VCaP (cell line): ENCODE measurements around the gene IPO5.
"Not testable (repeated sequence)": the region's sequence is repeated elsewhere in the genome, so short reads cannot be mapped to it uniquely, and the experiment has no call there.

ENCODE experiments used
- H3K27ac ChIP-seq: fragments of 450-650 bp; 2 replicates; pipeline ENCODE4 v1.5.1; 2017
- TF ChIP-seq, protein P1 (sequence below): fragments of 450-650 bp; conservative IDR thresholded peaks from 2 replicates; pipeline ENCODE4 v1.5.1; 2017; ENCODE audit warnings: mild to moderate bottlenecking, moderate library complexity

The IPO5 gene

DNA sequence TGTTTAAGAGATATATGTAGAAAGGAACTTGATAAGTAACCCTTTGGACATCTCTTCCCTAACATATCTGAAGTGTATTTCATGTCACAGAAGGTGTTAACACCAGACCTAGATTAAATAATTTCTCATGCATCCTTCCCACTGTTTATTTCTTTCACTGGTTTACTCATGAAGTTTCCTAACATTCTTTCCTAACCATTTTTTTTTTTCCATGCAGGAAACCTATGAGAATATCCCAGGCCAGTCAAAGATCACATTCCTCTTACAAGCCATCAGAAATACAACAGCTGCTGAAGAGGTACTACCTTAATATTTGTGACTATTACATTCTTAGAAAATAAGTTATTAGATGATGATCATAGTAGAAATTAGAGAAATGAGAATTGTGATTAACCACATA, 28.8 kb downstream of the IPO5 start:
- TF ChIP-seq, protein P1, sequence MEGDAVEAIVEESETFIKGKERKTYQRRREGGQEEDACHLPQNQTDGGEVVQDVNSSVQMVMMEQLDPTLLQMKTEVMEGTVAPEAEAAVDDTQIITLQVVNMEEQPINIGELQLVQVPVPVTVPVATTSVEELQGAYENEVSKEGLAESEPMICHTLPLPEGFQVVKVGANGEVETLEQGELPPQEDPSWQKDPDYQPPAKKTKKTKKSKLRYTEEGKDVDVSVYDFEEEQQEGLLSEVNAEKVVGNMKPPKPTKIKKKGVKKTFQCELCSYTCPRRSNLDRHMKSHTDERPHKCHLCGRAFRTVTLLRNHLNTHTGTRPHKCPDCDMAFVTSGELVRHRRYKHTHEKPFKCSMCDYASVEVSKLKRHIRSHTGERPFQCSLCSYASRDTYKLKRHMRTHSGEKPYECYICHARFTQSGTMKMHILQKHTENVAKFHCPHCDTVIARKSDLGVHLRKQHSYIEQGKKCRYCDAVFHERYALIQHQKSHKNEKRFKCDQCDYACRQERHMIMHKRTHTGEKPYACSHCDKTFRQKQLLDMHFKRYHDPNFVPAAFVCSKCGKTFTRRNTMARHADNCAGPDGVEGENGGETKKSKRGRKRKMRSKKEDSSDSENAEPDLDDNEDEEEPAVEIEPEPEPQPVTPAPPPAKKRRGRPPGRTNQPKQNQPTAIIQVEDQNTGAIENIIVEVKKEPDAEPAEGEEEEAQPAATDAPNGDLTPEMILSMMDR, result no peak
- no peak overlapping the region for H3K27ac ChIP-seq

- H3K27ac ChIP-seq, result no peak overlapping the region
- TF ChIP-seq, protein P1, result no peak
Observed at GRCh38 chr13:97986835-97987234, 33.4 kb downstream of the IPO5 start.

- no peak overlapping the region for H3K27ac ChIP-seq
- TF ChIP-seq, protein P1, result no peak
Observed at GRCh38 chr13:97999653-98000052, 46.2 kb downstream of the IPO5 start.

- H3K27ac ChIP-seq, result peak overlapping the region; percentile 49
- TF ChIP-seq, protein P1, result no peak
Observed at GRCh38 chr13:98004107-98004506, 50.6 kb downstream of the IPO5 start.

DNA sequence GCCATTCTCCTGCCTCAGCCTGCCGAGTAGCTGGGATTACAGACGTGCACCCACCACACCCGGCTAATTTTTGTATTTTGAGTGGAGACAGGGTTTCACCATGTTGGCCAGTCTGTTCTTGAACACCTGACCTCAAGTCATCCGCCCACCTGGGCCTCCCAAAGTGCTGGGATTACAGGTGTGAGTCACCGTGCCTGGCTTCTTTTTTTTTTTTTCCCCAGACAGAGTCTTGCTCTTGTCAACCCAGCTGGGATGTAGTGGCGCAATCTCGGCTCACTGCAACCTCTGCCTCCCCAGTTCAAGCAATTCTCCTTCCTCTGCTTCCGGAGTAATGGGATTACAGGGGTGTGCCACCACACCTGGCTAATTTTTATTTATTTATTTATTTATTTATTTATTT, 51.5 kb downstream of the IPO5 start:
- not testable (repeated sequence) for H3K27ac ChIP-seq

DNA sequence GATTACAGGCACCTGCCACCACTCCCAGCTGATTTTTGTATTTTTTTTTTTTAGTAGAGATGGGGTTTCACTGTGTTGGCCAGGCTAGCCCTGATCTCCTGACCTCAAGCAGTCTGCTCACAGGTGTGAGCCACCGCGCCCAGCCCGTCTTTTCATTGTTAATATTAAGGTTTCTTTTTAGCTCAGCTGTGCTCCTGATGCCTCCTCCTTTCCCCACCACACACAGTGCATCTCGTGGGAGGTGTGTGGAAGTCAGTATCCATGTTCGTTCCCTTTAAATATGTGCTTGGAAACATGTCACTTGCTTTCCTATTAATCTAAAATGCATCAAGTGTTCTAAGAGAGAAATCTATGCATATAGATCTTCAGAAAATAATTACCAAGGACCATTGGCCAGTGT, 53.5 kb downstream of the IPO5 start:
- TF ChIP-seq, protein P1, result no peak
- no peak overlapping the region for H3K27ac ChIP-seq

DNA sequence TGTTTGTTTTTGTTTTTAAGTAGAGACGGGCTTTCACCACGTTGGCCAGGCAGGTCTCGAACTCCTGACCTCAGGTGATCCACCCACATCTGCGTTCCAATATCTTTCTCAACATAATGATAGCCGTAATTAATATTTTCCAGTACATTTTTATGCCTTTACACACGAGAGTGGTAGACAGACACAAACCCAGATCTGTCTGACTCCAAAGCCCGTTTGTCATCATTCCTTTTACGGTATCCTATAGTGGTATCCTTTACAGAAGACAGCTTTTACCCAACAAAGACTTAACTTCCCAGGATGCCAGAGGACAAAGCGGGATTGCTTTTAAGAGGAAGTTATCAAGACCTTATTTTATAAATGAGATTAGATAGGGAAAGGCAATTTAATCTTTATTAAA, 59.8 kb downstream of the IPO5 start:
- H3K27ac ChIP-seq, result no peak overlapping the region
- TF ChIP-seq, protein P1, result no peak

DNA sequence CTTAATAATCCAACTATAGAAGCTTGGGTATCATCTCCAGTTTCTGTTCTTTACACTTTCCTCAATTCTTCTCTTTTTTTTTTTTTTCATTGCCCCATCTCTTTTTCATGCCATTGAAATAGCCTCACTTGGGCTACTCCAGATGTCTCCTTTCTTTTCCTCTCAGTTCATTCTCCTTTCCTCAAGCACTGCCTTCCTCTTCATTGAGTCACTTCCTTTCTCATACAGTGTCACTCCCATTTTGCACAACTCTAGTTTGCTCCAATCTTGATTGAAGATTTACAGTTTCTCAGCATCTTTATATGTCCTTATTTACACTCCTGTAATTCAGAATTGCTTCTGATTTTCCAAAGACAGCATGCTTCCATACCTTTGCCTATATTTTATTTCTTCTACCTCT, 61.3 kb downstream of the IPO5 start:
- TF ChIP-seq, protein P1, result no peak
- H3K27ac ChIP-seq, result no peak overlapping the region
